ENCODE data around the gene TXNDC11.

Gene TXNDC11

GRCh38 chr16:11747949-11748403 is 5.3 kb upstream of the TXNDC11 start:
- Histone ChIP-seq H3K4me3 (ENCODE audit: low read depth, low read length) (no peak overlapping the region), H3K27me3 (ENCODE audit: insufficient read depth, low read depth, severe bottlenecking) (no peaks in the 10 kb centered on the region), H3K36me3 (peaks cover 46% of the 10 kb centered on the region), H3K27ac (no peak overlapping the region; the same call in 1 of the 2 replicates), H3K9me3 (ENCODE audit: severe bottlenecking) (no peaks in the 10 kb centered on the region)
- DNase-seq: no peak
- no peak for TF ChIP-seq CTCF (IDR thresholded peaks at IDR 0.05; ENCODE audit: low read depth, low read length)

- H3K27ac ChIP-seq: peak overlapping the region; percentile 19
Observed at GRCh38 chr16:11744075-11744470, 1.4 kb upstream of the TXNDC11 start.

GRCh38 chr16:11743308-11744074 is 834 bp upstream of the TXNDC11 start:
- H3K27ac ChIP-seq: peak overlapping the region; percentile 88

More at GRCh38 chr16:11744075-11744470, 1.4 kb upstream of the TXNDC11 start:
- no peaks in the 10 kb centered on the region for H3K9me3 ChIP-seq (ENCODE audit: severe bottlenecking)
- peaks cover 22% of the 10 kb centered on the region for H3K36me3 ChIP-seq
- no peaks in the 10 kb centered on the region for H3K27me3 ChIP-seq (ENCODE audit: insufficient read depth, low read depth, severe bottlenecking)
- DNase-seq: peak; percentile 11
- no peak overlapping the region for H3K4me3 ChIP-seq (ENCODE audit: low read depth, low read length)
- TF ChIP-seq CTCF (IDR thresholded peaks at IDR 0.05; ENCODE audit: low read depth, low read length): no peak

GRCh38 chr16:11742093-11742535 is 543 bp downstream of the TXNDC11 start:
- Histone ChIP-seq H3K27me3 (ENCODE audit: insufficient read depth, low read depth, severe bottlenecking) (no peaks in the 10 kb centered on the region), H3K27ac (peak overlapping the region; percentile 88), H3K9me3 (ENCODE audit: severe bottlenecking) (no peaks in the 10 kb centered on the region), H3K4me3 (ENCODE audit: low read depth, low read length) (peak overlapping the region; percentile 80), H3K36me3 (peaks cover 15% of the 10 kb centered on the region)
- peak; percentile 25 for DNase-seq
- no peak for TF ChIP-seq CTCF (IDR thresholded peaks at IDR 0.05; ENCODE audit: low read depth, low read length)

More at GRCh38 chr16:11743308-11744074, 834 bp upstream of the TXNDC11 start:
- H3K9me3 ChIP-seq (ENCODE audit: severe bottlenecking): no peaks in the 10 kb centered on the region
- peak overlapping the region; percentile 60 for H3K4me3 ChIP-seq (ENCODE audit: low read depth, low read length)
- no peak for TF ChIP-seq CTCF (IDR thresholded peaks at IDR 0.05; ENCODE audit: low read depth, low read length)
- no peaks in the 10 kb centered on the region for H3K27me3 ChIP-seq (ENCODE audit: insufficient read depth, low read depth, severe bottlenecking)
- no peak for DNase-seq
- peaks cover 18% of the 10 kb centered on the region for H3K36me3 ChIP-seq

GRCh38 chr16:11740567-11740966 is 2.1 kb downstream of the TXNDC11 start:
- TF ChIP-seq CTCF (IDR thresholded peaks at IDR 0.05; ENCODE audit: low read depth, low read length): no peak
- H3K27me3 ChIP-seq (ENCODE audit: insufficient read depth, low read depth, severe bottlenecking): no peaks in the 10 kb centered on the region
- H3K27ac ChIP-seq: no peak overlapping the region
- no peak overlapping the region for H3K4me3 ChIP-seq (ENCODE audit: low read depth, low read length)
- DNase-seq: no peak
- H3K36me3 ChIP-seq: peaks cover 18% of the 10 kb centered on the region
- no peaks in the 10 kb centered on the region for H3K9me3 ChIP-seq (ENCODE audit: severe bottlenecking)

All from WERI-Rb-1 (cell line).